Neural cell (in vitro differentiated cells): ENCODE measurements around the gene L1CAM. TPM values are rescaled to one million over a fixed set of nuclear protein-coding genes. Genes with fewer than 3 reads are reported as not detected.

ENCODE experiments used
- H2AFZ ChIP-seq: fragments of 200-600, 300-800 bp; sonication (generic), shearing (Covaris generic); 2 replicates; pipeline ENCODE4 v1.6.0; 2014; ENCODE audit warnings: low read depth, mild to moderate bottlenecking, antibody characterized with exemption, low read length, moderate library complexity
- H3F3A ChIP-seq: fragments of 200-600 bp; shearing (Covaris generic); 2 replicates; pipeline ENCODE4 v1.6.1; 2016; ENCODE audit warnings: mild to moderate bottlenecking, moderate library complexity, mixed read lengths, antibody characterized with exemption, low read length; ENCODE audit not compliant: insufficient read depth, poor library complexity, severe bottlenecking
- H3K27ac ChIP-seq: fragments of 200-600, 300-800 bp; sonication (generic), shearing (Covaris generic); 2 replicates; pipeline ENCODE4 v1.5.1; 2014; ENCODE audit warnings: mild to moderate bottlenecking, low read length, moderate library complexity
- H3K27me3 ChIP-seq: fragments of 300-800, 200-600 bp; sonication (generic), shearing (Covaris generic); 2 replicates; pipeline ENCODE4 v1.6.0; 2014; ENCODE audit warnings: mild to moderate bottlenecking, low read depth, low read length, moderate library complexity; ENCODE audit not compliant: insufficient read depth
- H3K36me3 ChIP-seq: fragments of 300-800, 200-600 bp; sonication (generic), shearing (Covaris generic); 2 replicates; pipeline ENCODE4 v1.5.1; 2014; ENCODE audit warnings: mild to moderate bottlenecking, antibody characterized with exemption, low read length, moderate library complexity; ENCODE audit not compliant: insufficient read depth
- H3K4me2 ChIP-seq: fragments of 300-800, 200-600 bp; sonication (generic), shearing (Covaris generic); 2 replicates; pipeline ENCODE4 v1.6.0; 2014; ENCODE audit warnings: mild to moderate bottlenecking, low read length
- H3K4me3 ChIP-seq: fragments of 300-800, 200-600 bp; sonication (generic), shearing (Covaris generic); 2 replicates; pipeline ENCODE4 v1.5.1; 2014; ENCODE audit warnings: mild to moderate bottlenecking, low read length, moderate library complexity
- H3K79me2 ChIP-seq: fragments of 200-600 bp; shearing (Covaris generic); replicated peaks from 2 replicates; pipeline ENCODE4 v1.6.0; 2014; ENCODE audit warnings: mild to moderate bottlenecking, low read length, moderate library complexity; ENCODE audit not compliant: insufficient read depth
- H3K9ac ChIP-seq: fragments of 300-800, 200-600 bp; sonication (generic), shearing (Covaris generic); 2 replicates; pipeline ENCODE4 v1.6.1; 2016; ENCODE audit warnings: mild to moderate bottlenecking, low read length, mixed read lengths
- H3K9me2 ChIP-seq: fragments of 200-600 bp; shearing (Covaris generic); 2 replicates; pipeline ENCODE4 v1.6.1; 2016; ENCODE audit warnings: mild to moderate bottlenecking, low read length, mixed read lengths; ENCODE audit not compliant: insufficient read depth
- H3K9me3 ChIP-seq: fragments of 200-600, 300-800 bp; sonication (generic), shearing (Covaris generic); 2 replicates; pipeline ENCODE4 v1.6.1; 2016; ENCODE audit warnings: mild to moderate bottlenecking, mixed run types, low read length, moderate library complexity, mixed read lengths
- H4K20me1 ChIP-seq: fragments of 200-600 bp; shearing (Covaris generic); 2 replicates; pipeline ENCODE4 v1.6.1; 2016; ENCODE audit warnings: mild to moderate bottlenecking, mixed run types; ENCODE audit not compliant: insufficient read depth
- EP300 ChIP-seq: fragments of 450-650 bp; conservative IDR thresholded peaks from 2 replicates; pipeline ENCODE4 v1.6.1; 2014; ENCODE audit warnings: antibody characterized with exemption, mild to moderate bottlenecking, moderate library complexity; ENCODE audit not compliant: poor library complexity, severe bottlenecking
- EZH2 ChIP-seq: fragments of 200-600, 300-800 bp; shearing (Covaris generic), sonication (generic); IDR thresholded peaks from 2 replicates; pipeline ENCODE4 v1.6.1; 2014; ENCODE audit warnings: antibody characterized with exemption, low read length, borderline replicate concordance, mild to moderate bottlenecking; ENCODE audit not compliant: insufficient read depth, poor library complexity, severe bottlenecking
- MXI1 ChIP-seq: fragments of 450-650 bp; conservative IDR thresholded peaks from 2 replicates; pipeline ENCODE4 v1.6.1; 2014; ENCODE audit warnings: antibody characterized with exemption, mild to moderate bottlenecking; ENCODE audit not compliant: poor library complexity, severe bottlenecking
- POLR2AphosphoS5 ChIP-seq: IDR thresholded peaks from 2 replicates; pipeline ENCODE4 v1.6.1; 2012
- RAD21 ChIP-seq: fragments of 450-650 bp; conservative IDR thresholded peaks from 2 replicates; pipeline ENCODE4 v1.6.1; 2014; ENCODE audit warnings: antibody characterized with exemption, mild to moderate bottlenecking, moderate library complexity
- REST ChIP-seq: IDR thresholded peaks from 2 replicates; pipeline ENCODE4 v1.6.1; 2012; ENCODE audit warnings: borderline replicate concordance
- SMC3 ChIP-seq: fragments of 450-650 bp; conservative IDR thresholded peaks from 2 replicates; pipeline ENCODE4 v1.6.1; 2014; ENCODE audit warnings: antibody characterized with exemption, mild to moderate bottlenecking, moderate library complexity; ENCODE audit not compliant: poor library complexity
- TAF1 ChIP-seq: IDR thresholded peaks from 2 replicates; pipeline ENCODE4 v1.6.1; 2012; ENCODE audit warnings: low read depth
- polyA plus RNA-seq: library from polyadenylated mRNA; depleted of rRNA; stranded (reverse); fragments of >200 nt; gene quantifications from 2 replicates; pipeline ENCODE4 v1.2.3, GENCODE V29; 2014
- TF ChIP-seq, protein P1 (sequence below): fragments of 450-650 bp; IDR thresholded peaks from 2 replicates; pipeline ENCODE4 v1.5.1; 2014; ENCODE audit warnings: antibody characterized with exemption, mild to moderate bottlenecking, moderate library complexity; ENCODE audit not compliant: poor library complexity, severe bottlenecking

The L1CAM gene
- polyA plus RNA-seq, 1 donor from 2014 or later: 88.0 TPM

GRCh38 chrX:153884136-153884535 is 1.8 kb downstream of the L1CAM start:
- Histone ChIP-seq H3F3A (no peaks in the 10 kb centered on the region), H3K9me3 (no peaks in the 10 kb centered on the region), H3K4me2 (peak overlapping the region; percentile 65), H3K9me2 (no peaks in the 10 kb centered on the region), H3K36me3 (no peaks in the 10 kb centered on the region), H3K27ac (peak overlapping the region; percentile 95), H4K20me1 (no peaks in the 10 kb centered on the region), H2AFZ (no peak overlapping the region), H3K4me3 (peak overlapping the region; percentile 86), H3K79me2 (peaks cover 54% of the 10 kb centered on the region), H3K9ac (peak overlapping the region; percentile 90), H3K27me3 (no peaks in the 10 kb centered on the region)
- TF ChIP-seq EZH2: no peak
- no peak for TF ChIP-seq RAD21
- TF ChIP-seq TAF1: no peak
- TF ChIP-seq POLR2AphosphoS5: no peak

DNA sequence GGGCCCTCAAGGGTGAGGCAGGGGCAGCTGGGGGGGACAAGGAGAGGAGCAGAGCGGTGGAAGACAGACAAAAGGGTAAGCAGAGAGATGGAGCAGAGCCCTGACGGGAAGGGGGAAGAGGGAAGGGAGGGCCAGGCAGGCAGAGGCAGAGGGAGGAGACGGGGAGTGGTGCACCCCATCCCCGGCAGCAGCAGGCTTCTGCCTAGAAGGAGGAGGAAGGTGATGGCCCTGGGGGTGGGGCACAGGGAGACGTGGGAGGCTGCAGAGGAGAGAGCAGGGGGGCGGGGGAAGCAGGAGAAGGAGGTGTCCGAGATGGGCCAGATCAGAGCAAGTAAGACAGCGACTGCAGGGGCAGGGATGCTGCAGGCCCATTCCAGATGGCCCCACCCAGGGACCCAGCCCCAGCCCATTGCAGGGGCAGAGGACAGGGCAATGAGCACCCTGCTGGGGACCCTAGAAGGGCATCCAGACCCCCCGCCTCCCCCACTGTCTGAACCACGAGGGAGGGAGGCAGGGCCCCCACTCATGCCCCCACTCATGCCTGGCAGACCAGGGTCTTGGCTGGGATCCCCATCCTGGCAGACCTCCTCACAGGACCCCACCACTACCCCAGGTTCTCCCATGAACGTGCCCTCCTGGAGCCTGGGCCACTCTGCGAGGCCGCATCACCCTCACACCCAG is 2.7 kb downstream of the L1CAM start:
- Histone ChIP-seq H3K27me3 (no peaks in the 10 kb centered on the region), H3K4me2 (peak overlapping the region; percentile 62)

More for the DNA sequence above, 2.7 kb downstream of the L1CAM start:
- Histone ChIP-seq H3F3A (no peaks in the 10 kb centered on the region), H3K4me3 (peak overlapping the region; percentile 86), H4K20me1 (no peaks in the 10 kb centered on the region), H3K79me2 (peaks cover 54% of the 10 kb centered on the region), H2AFZ (no peak overlapping the region), H3K27ac (peak overlapping the region; percentile 95), H3K36me3 (no peaks in the 10 kb centered on the region), H3K9me2 (no peaks in the 10 kb centered on the region), H3K9ac (peak overlapping the region; percentile 90), H3K9me3 (no peaks in the 10 kb centered on the region)
- TF ChIP-seq EP300: no peak
- no peak for TF ChIP-seq RAD21
- no peak for TF ChIP-seq EZH2
- TF ChIP-seq REST: no peak
- TF ChIP-seq POLR2AphosphoS5: no peak
- TF ChIP-seq, protein P1, sequence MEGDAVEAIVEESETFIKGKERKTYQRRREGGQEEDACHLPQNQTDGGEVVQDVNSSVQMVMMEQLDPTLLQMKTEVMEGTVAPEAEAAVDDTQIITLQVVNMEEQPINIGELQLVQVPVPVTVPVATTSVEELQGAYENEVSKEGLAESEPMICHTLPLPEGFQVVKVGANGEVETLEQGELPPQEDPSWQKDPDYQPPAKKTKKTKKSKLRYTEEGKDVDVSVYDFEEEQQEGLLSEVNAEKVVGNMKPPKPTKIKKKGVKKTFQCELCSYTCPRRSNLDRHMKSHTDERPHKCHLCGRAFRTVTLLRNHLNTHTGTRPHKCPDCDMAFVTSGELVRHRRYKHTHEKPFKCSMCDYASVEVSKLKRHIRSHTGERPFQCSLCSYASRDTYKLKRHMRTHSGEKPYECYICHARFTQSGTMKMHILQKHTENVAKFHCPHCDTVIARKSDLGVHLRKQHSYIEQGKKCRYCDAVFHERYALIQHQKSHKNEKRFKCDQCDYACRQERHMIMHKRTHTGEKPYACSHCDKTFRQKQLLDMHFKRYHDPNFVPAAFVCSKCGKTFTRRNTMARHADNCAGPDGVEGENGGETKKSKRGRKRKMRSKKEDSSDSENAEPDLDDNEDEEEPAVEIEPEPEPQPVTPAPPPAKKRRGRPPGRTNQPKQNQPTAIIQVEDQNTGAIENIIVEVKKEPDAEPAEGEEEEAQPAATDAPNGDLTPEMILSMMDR: no peak
- no peak for TF ChIP-seq SMC3
- no peak for TF ChIP-seq TAF1
- TF ChIP-seq MXI1: no peak
